Hair follicle dermal papilla cell (primary cell): ENCODE results near the gene XIRP2. TPM values are rescaled to one million over a fixed set of nuclear protein-coding genes. Genes with fewer than 3 reads are reported as not detected.

Experiments
- total RNA-seq: library from RNA; depleted of rRNA; stranded (reverse); fragments of >200 nt; gene quantifications from 2 replicates; pipeline ENCODE4 v1.2.3, GENCODE V29; 2012

XIRP2 gene, protein sequence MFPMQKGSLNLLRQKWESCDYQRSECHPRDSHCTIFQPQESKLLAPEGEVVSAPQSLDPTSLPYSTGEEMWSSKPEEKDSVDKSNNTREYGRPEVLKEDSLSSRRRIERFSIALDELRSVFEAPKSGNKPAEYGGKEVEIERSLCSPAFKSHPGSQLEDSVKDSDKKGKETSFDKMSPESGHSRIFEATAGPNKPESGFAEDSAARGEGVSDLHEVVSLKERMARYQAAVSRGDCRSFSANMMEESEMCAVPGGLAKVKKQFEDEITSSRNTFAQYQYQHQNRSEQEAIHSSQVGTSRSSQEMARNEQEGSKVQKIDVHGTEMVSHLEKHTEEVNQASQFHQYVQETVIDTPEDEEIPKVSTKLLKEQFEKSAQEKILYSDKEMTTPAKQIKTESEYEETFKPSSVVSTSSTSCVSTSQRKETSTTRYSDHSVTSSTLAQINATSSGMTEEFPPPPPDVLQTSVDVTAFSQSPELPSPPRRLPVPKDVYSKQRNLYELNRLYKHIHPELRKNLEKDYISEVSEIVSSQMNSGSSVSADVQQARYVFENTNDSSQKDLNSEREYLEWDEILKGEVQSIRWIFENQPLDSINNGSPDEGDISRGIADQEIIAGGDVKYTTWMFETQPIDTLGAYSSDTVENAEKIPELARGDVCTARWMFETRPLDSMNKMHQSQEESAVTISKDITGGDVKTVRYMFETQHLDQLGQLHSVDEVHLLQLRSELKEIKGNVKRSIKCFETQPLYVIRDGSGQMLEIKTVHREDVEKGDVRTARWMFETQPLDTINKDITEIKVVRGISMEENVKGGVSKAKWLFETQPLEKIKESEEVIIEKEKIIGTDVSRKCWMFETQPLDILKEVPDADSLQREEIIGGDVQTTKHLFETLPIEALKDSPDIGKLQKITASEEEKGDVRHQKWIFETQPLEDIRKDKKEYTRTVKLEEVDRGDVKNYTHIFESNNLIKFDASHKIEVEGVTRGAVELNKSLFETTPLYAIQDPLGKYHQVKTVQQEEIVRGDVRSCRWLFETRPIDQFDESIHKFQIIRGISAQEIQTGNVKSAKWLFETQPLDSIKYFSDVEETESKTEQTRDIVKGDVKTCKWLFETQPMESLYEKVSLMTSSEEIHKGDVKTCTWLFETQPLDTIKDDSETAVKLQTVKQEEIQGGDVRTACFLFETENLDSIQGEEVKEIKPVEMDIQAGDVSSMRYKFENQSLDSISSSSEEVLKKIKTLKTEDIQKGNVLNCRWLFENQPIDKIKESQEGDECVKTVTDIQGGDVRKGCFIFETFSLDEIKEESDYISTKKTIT (N-terminal part only)
- under 0.01 TPM in 1 of 2 replicates, not detected in the other for total RNA-seq

GRCh38 chr2:166888180-166888579 is at the start of gene XIRP2:
TSS of gene XIRP2 (plus strand) at chr2:166888480. CDS start at chr2:166903483, 15,003 bp downstream.

DNA sequence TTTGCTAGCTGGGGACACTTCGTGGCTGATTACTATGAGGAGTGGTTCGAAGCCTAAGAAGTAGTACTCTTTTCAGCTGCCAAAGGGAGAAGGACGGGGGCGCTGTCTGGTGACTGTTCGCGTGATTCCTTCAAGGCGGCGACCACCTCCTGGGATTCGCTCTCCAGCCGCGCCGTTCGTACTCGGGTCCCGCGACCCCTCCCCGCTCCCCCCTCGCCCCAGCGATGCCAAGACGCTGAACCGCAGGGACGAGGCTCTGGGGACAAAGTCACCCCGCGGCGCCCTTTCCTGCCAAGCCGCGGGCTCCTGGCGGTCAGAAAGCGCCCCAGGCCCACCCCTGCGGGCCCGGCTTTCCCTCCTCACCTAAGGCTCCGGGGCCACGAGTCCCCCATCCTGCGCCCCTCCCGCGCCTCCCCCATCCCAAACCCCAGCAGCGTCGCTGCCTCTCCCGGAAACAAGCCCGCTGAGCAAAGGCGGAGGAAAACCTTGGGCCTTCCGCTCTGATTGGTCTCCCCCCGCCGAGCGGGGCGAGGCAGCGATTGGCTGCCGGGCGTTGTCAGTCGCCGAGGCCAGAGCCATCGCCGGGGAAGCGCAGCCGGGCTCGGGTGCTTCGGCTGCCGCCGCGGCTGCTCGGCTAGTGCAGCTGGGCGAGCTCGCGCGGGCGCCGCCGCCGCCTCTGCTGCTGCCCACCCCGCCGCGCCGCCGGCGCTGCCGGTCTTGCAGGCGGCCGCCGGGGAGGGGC is 404.3 kb downstream of the XIRP2 start, which contains the start of gene B3GALT1:
Gene B3GALT1 (plus strand): TSS at position 572 of the 742 bp plus-strand sequence.

